Jurkat, Clone E6-1 (cell line): Measurements from ENCODE around the gene PDE3A.

Experiments used
- DNase-seq: peaks from one replicate; pipeline ENCODE4 v3.0.0-alpha.2; 2011; ENCODE audit warnings: low read depth, low spot score
- H3K4me3 ChIP-seq: 2 replicates; pipeline ENCODE4 v1.5.1; 2011; ENCODE audit warnings: mild to moderate bottlenecking, low read length, control low read depth, moderate library complexity

PDE3A gene

GRCh38 chr12:20625531-20625930 is 257.2 kb downstream of the PDE3A start:
- no peak overlapping the region for H3K4me3 ChIP-seq
- no peak for DNase-seq

GRCh38 chr12:20627001-20627588 is 258.8 kb downstream of the PDE3A start:
- no peak for DNase-seq
- H3K4me3 ChIP-seq, result no peak overlapping the region

GRCh38 chr12:20628226-20628787 is 260.0 kb downstream of the PDE3A start:
- no peak for DNase-seq
- no peak overlapping the region for H3K4me3 ChIP-seq

- no peak for DNase-seq
- H3K4me3 ChIP-seq, result no peak overlapping the region
Observed at GRCh38 chr12:20628999-20629398, 260.7 kb downstream of the PDE3A start.

- no peak for DNase-seq
- no peak overlapping the region for H3K4me3 ChIP-seq
Observed at GRCh38 chr12:20629414-20630156, 261.2 kb downstream of the PDE3A start.

- DNase-seq, result no peak
- no peak overlapping the region for H3K4me3 ChIP-seq
Observed at GRCh38 chr12:20631711-20632110, 263.4 kb downstream of the PDE3A start.

GRCh38 chr12:20641106-20641505 is 272.8 kb downstream of the PDE3A start:
- no peak overlapping the region for H3K4me3 ChIP-seq
- no peak for DNase-seq

GRCh38 chr12:20643822-20644221 is 275.5 kb downstream of the PDE3A start:
- DNase-seq, result no peak
- H3K4me3 ChIP-seq, result no peak overlapping the region

GRCh38 chr12:20646239-20646827 is 278.0 kb downstream of the PDE3A start:
- H3K4me3 ChIP-seq, result no peak overlapping the region
- peak; percentile 21 for DNase-seq

- DNase-seq, result no peak
- H3K4me3 ChIP-seq, result no peak overlapping the region
Observed at GRCh38 chr12:20653871-20654270, 285.5 kb downstream of the PDE3A start.

- H3K4me3 ChIP-seq, result no peak overlapping the region
- no peak for DNase-seq
Observed at GRCh38 chr12:20656600-20656999, 288.3 kb downstream of the PDE3A start.

GRCh38 chr12:20657496-20657895 is 289.2 kb downstream of the PDE3A start:
- no peak for DNase-seq

GRCh38 chr12:20681334-20681733 is 313.0 kb downstream of the PDE3A start:
- no peak for DNase-seq
- H3K4me3 ChIP-seq, result no peak overlapping the region

More at GRCh38 chr12:20657496-20657895, 289.2 kb downstream of the PDE3A start:
- H3K4me3 ChIP-seq, result no peak overlapping the region

GRCh38 chr12:20695232-20695631 is 326.9 kb downstream of the PDE3A start, which contains the start of gene SLCO1C1:
Gene SLCO1C1, plus strand, starts transcription at chr12:20695332. Its CDS starts 4,245 bp downstream, at chr12:20699577.
- DNase-seq, result no peak
- H3K4me3 ChIP-seq, result no peak within 1 kb of the TSS

GRCh38 chr12:20696181-20696905 is 328.0 kb downstream of the PDE3A start:
- DNase-seq, result no peak
- H3K4me3 ChIP-seq, result no peak overlapping the region

- DNase-seq, result no peak
- H3K4me3 ChIP-seq, result no peak overlapping the region
Observed at GRCh38 chr12:20701106-20701505, 332.8 kb downstream of the PDE3A start.

GRCh38 chr12:20704860-20705259 is 336.5 kb downstream of the PDE3A start:
- DNase-seq, result no peak
- no peak overlapping the region for H3K4me3 ChIP-seq

- H3K4me3 ChIP-seq, result no peak overlapping the region
- no peak for DNase-seq
Observed at GRCh38 chr12:20711846-20712245, 343.5 kb downstream of the PDE3A start.

GRCh38 chr12:20716037-20716436 is 347.7 kb downstream of the PDE3A start:
- no peak for DNase-seq
- H3K4me3 ChIP-seq, result no peak overlapping the region
